ENCODE results near the gene SCN3A. TPM values are rescaled to one million over a fixed set of nuclear protein-coding genes. Genes with fewer than 3 reads are reported as not detected.

SCN3A gene
- total and polyA plus RNA-seq, 5 donors = 0.26 to 0.85 (median 0.54) TPM

- intact Hi-C loops (cut with DNase I) = no loop called here
- no peak for ATAC-seq
- 60% methylated on average over 2 of the region's 2 CpGs for whole genome bisulfite sequencing
Observed at GRCh38 chr2:165191096-165191728, 12.6 kb downstream of the SCN3A start.

GRCh38 chr2:165185633-165186032 lies 18.2 kb downstream of the SCN3A start:
- Histone ChIP-seq H3K9me3 (ENCODE audit: control insufficient read depth, low read length) (no peaks in the 10 kb centered on the region), H3K27ac (ENCODE audit: low read length) (no peak overlapping the region), H3K27me3 (ENCODE audit: control insufficient read depth, insufficient read depth) (no peaks in the 10 kb centered on the region), H3K4me3 (ENCODE audit: low read length) (no peak overlapping the region), H3K4me1 (ENCODE audit: control insufficient read depth, insufficient read depth, low read length) (no peaks in the 10 kb centered on the region)
- intact Hi-C loops (cut with DNase I) = no loop called here
- DNase-seq (no peak), ATAC-seq (no peak)
- 94% methylated on average over 3 of the region's 3 CpGs for WGBS

More at GRCh38 chr2:165191096-165191728, 12.6 kb downstream of the SCN3A start:
- Histone ChIP-seq H3K27ac (ENCODE audit: low read length) (no peak overlapping the region), H3K27me3 (ENCODE audit: control insufficient read depth, insufficient read depth) (no peaks in the 10 kb centered on the region), H3K9me3 (ENCODE audit: control insufficient read depth, low read length) (no peaks in the 10 kb centered on the region), H3K4me1 (ENCODE audit: control insufficient read depth, insufficient read depth, low read length) (no peaks in the 10 kb centered on the region), H3K4me3 (ENCODE audit: low read length) (no peak overlapping the region)
- DNase-seq = no peak

- Histone ChIP-seq H3K4me1 (ENCODE audit: control insufficient read depth, insufficient read depth, low read length) (no peaks in the 10 kb centered on the region), H3K9me3 (ENCODE audit: control insufficient read depth, low read length) (no peaks in the 10 kb centered on the region), H3K27ac (ENCODE audit: low read length) (no peak overlapping the region), H3K4me3 (ENCODE audit: low read length) (no peak overlapping the region), H3K27me3 (ENCODE audit: control insufficient read depth, insufficient read depth) (no peaks in the 10 kb centered on the region)
- intact Hi-C loops (cut with DNase I) = no loop called here
- WGBS = 73% methylated on average over 2 of the region's 2 CpGs
- ATAC-seq = no peak
- no peak for DNase-seq
Observed at GRCh38 chr2:165182029-165182428, 21.8 kb downstream of the SCN3A start.

- DNase-seq (no peak), ATAC-seq (no peak)
- Histone ChIP-seq H3K27me3 (ENCODE audit: control insufficient read depth, insufficient read depth) (no peaks in the 10 kb centered on the region), H3K9me3 (ENCODE audit: control insufficient read depth, low read length) (no peaks in the 10 kb centered on the region), H3K4me1 (ENCODE audit: control insufficient read depth, insufficient read depth, low read length) (no peaks in the 10 kb centered on the region), H3K27ac (ENCODE audit: low read length) (no peak overlapping the region), H3K4me3 (ENCODE audit: low read length) (no peak overlapping the region)
- WGBS = 76% methylated on average over 2 of the region's 2 CpGs
- intact Hi-C loops (cut with DNase I) = no loop called here
Observed at GRCh38 chr2:165176780-165177179, 27.1 kb downstream of the SCN3A start.

GRCh38 chr2:165173215-165173614 lies 30.6 kb downstream of the SCN3A start:
- ATAC-seq (no peak), DNase-seq (no peak)
- intact Hi-C loops (cut with DNase I) = no loop called here
- WGBS = 72% methylated on average over 1 of the region's 1 CpG
- Histone ChIP-seq H3K4me1 (ENCODE audit: control insufficient read depth, insufficient read depth, low read length) (no peaks in the 10 kb centered on the region), H3K27ac (ENCODE audit: low read length) (no peak overlapping the region), H3K9me3 (ENCODE audit: control insufficient read depth, low read length) (no peaks in the 10 kb centered on the region), H3K27me3 (ENCODE audit: control insufficient read depth, insufficient read depth) (no peaks in the 10 kb centered on the region), H3K4me3 (ENCODE audit: low read length) (no peak overlapping the region)

GRCh38 chr2:165164201-165164600 lies 39.6 kb downstream of the SCN3A start:
- 85% methylated on average over 4 of the region's 4 CpGs for WGBS
- Histone ChIP-seq H3K4me3 (ENCODE audit: low read length) (no peak overlapping the region), H3K4me1 (ENCODE audit: control insufficient read depth, insufficient read depth, low read length) (no peaks in the 10 kb centered on the region), H3K9me3 (ENCODE audit: control insufficient read depth, low read length) (no peaks in the 10 kb centered on the region), H3K27ac (ENCODE audit: low read length) (no peak overlapping the region), H3K27me3 (ENCODE audit: control insufficient read depth, insufficient read depth) (no peaks in the 10 kb centered on the region)
- intact Hi-C loops (cut with DNase I) = no loop called here
- ATAC-seq = no peak
- no peak for DNase-seq

- no peak for DNase-seq
- no peaks in the 10 kb centered on the region for H3K9me3 ChIP-seq (ENCODE audit: control insufficient read depth, low read length)
- no peak overlapping the region for H3K4me3 ChIP-seq (ENCODE audit: low read length)
- intact Hi-C loops (cut with DNase I) = no loop called here
- ATAC-seq = no peak
- no peak overlapping the region for H3K27ac ChIP-seq (ENCODE audit: low read length)
- no peaks in the 10 kb centered on the region for H3K4me1 ChIP-seq (ENCODE audit: control insufficient read depth, insufficient read depth, low read length)
- WGBS = 86% methylated on average over 2 of the region's 2 CpGs
- no peaks in the 10 kb centered on the region for H3K27me3 ChIP-seq (ENCODE audit: control insufficient read depth, insufficient read depth)
Observed at GRCh38 chr2:165163761-165164160, 40.1 kb downstream of the SCN3A start.

- no peak overlapping the region for H3K27ac ChIP-seq (ENCODE audit: low read length)
- no peaks in the 10 kb centered on the region for H3K9me3 ChIP-seq (ENCODE audit: control insufficient read depth, low read length)
- intact Hi-C loops (cut with DNase I) = no loop called here
- ATAC-seq (no peak), DNase-seq (no peak)
- WGBS = 80% methylated on average over 3 of the region's 3 CpGs
- H3K4me1 ChIP-seq (ENCODE audit: control insufficient read depth, insufficient read depth, low read length) = no peaks in the 10 kb centered on the region
- no peak overlapping the region for H3K4me3 ChIP-seq (ENCODE audit: low read length)
- no peaks in the 10 kb centered on the region for H3K27me3 ChIP-seq (ENCODE audit: control insufficient read depth, insufficient read depth)
Observed at GRCh38 chr2:165162466-165162865, 41.4 kb downstream of the SCN3A start.

GRCh38 chr2:165161510-165161909 lies 42.3 kb downstream of the SCN3A start:
- WGBS = 65% methylated on average over 2 of the region's 2 CpGs
- no peak overlapping the region for H3K27ac ChIP-seq (ENCODE audit: low read length)
- no peak overlapping the region for H3K4me3 ChIP-seq (ENCODE audit: low read length)
- ATAC-seq = no peak
- H3K27me3 ChIP-seq (ENCODE audit: control insufficient read depth, insufficient read depth) = no peaks in the 10 kb centered on the region
- intact Hi-C loops (cut with DNase I) = no loop called here
- H3K9me3 ChIP-seq (ENCODE audit: control insufficient read depth, low read length) = no peaks in the 10 kb centered on the region
- no peaks in the 10 kb centered on the region for H3K4me1 ChIP-seq (ENCODE audit: control insufficient read depth, insufficient read depth, low read length)
- DNase-seq = no peak

GRCh38 chr2:165157160-165157559 lies 46.7 kb downstream of the SCN3A start:
- ATAC-seq = no peak
- no peaks in the 10 kb centered on the region for H3K4me1 ChIP-seq (ENCODE audit: control insufficient read depth, insufficient read depth, low read length)
- no peaks in the 10 kb centered on the region for H3K9me3 ChIP-seq (ENCODE audit: control insufficient read depth, low read length)
- intact Hi-C loops (cut with DNase I) = no loop called here
- no peak overlapping the region for H3K4me3 ChIP-seq (ENCODE audit: low read length)
- no peak overlapping the region for H3K27ac ChIP-seq (ENCODE audit: low read length)
- H3K27me3 ChIP-seq (ENCODE audit: control insufficient read depth, insufficient read depth) = no peaks in the 10 kb centered on the region
- no peak for DNase-seq
- WGBS = 91% methylated on average over 4 of the region's 4 CpGs

GRCh38 chr2:165155152-165155551 lies 48.7 kb downstream of the SCN3A start:
- no peak overlapping the region for H3K27ac ChIP-seq (ENCODE audit: low read length)
- H3K4me1 ChIP-seq (ENCODE audit: control insufficient read depth, insufficient read depth, low read length) = no peaks in the 10 kb centered on the region
- DNase-seq = no peak
- ATAC-seq = no peak
- no peaks in the 10 kb centered on the region for H3K9me3 ChIP-seq (ENCODE audit: control insufficient read depth, low read length)
- WGBS = 86% methylated on average over 2 of the region's 2 CpGs
- no peak overlapping the region for H3K4me3 ChIP-seq (ENCODE audit: low read length)
- intact Hi-C loops (cut with DNase I) = no loop called here
- no peaks in the 10 kb centered on the region for H3K27me3 ChIP-seq (ENCODE audit: control insufficient read depth, insufficient read depth)

- Histone ChIP-seq H3K27ac (ENCODE audit: low read length) (no peak overlapping the region), H3K4me3 (ENCODE audit: low read length) (no peak overlapping the region), H3K4me1 (ENCODE audit: control insufficient read depth, insufficient read depth, low read length) (no peaks in the 10 kb centered on the region), H3K27me3 (ENCODE audit: control insufficient read depth, insufficient read depth) (no peaks in the 10 kb centered on the region), H3K9me3 (ENCODE audit: control insufficient read depth, low read length) (no peaks in the 10 kb centered on the region)
- DNase-seq (no peak), ATAC-seq (no peak)
- intact Hi-C loops (cut with DNase I) = no loop called here
- WGBS = 85% methylated on average over 5 of the region's 5 CpGs
Observed at GRCh38 chr2:165149439-165149838, 54.4 kb downstream of the SCN3A start.
